Uterus (tissue), 4 donors: Measurements from ENCODE around the gene KCNC3. TPM values are rescaled to one million over a fixed set of nuclear protein-coding genes. Genes with fewer than 3 reads are reported as not detected.
"Not testable (repeated sequence)": the region's sequence is repeated elsewhere in the genome, so short reads cannot be mapped to it uniquely, and the experiment has no call there.

Experiments
- DNase-seq, 2 donors: peaks; one replicate each; pipeline ENCODE4 v3.0.0-alpha.2; 2019 to 2020
- H3K27ac ChIP-seq, 2 donors: fragments of 200-600 bp; sonication (generic); 1 replicate in 1 of 2; 2 replicates in 1 of 2; pipeline ENCODE4 v1.5.1; 2016 to 2018
- H3K27me3 ChIP-seq, 2 donors: fragments of 200-600 bp; sonication (generic); one replicate each; pipeline ENCODE4 v1.5.1; 2018 to 2019; ENCODE audit warnings: control low read depth in 1 of 2
- H3K36me3 ChIP-seq, 2 donors: fragments of 200-600 bp; sonication (generic); one replicate each; pipeline ENCODE4 v1.5.1; 2019; ENCODE audit warnings: control low read depth in 1 of 2
- H3K4me1 ChIP-seq, 2 donors: fragments of 200-600 bp; sonication (generic); one replicate each; pipeline ENCODE4 v1.5.1; 2018 to 2019; ENCODE audit warnings: control low read depth in 1 of 2
- H3K4me3 ChIP-seq, 2 donors: fragments of 200-600 bp; sonication (generic); 1 replicate in 1 of 2; 2 replicates in 1 of 2; pipeline ENCODE4 v1.5.1; 2018 to 2019; ENCODE audit warnings: mild to moderate bottlenecking in 1 of 2
- H3K9me3 ChIP-seq, 2 donors: fragments of 200-600 bp; sonication (generic); one replicate each; pipeline ENCODE4 v1.5.1; 2019; ENCODE audit warnings: control low read depth in 1 of 2
- CTCF ChIP-seq, 4 experiments: fragments of 200-600 bp in 2 of 4; fragments of 450-650 bp in 2 of 4; sonication (generic) in 2 of 4; IDR thresholded peaks; one replicate each; pipeline ENCODE4 v1.5.1; 2016 to 2019; ENCODE audit warnings: antibody characterized with exemption in 4 of 4, mild to moderate bottlenecking in 2 of 4, moderate library complexity in 1 of 4
- POLR2A ChIP-seq, 2 donors: fragments of 450-650 bp; IDR thresholded peaks; one replicate each; pipeline ENCODE4 v1.6.1; 2016; ENCODE audit warnings: antibody characterized with exemption in 2 of 2, mild to moderate bottlenecking in 1 of 2, moderate library complexity in 1 of 2
- intact Hi-C: fragments of 100-400 bp; cut with DNase I; formaldehyde crosslinking; loops from one replicate; pipeline ENCODE4 v1.15.1; 2023; ENCODE audit warnings: low total_unique reads
- total RNA-seq, 4 donors: library from RNA; depleted of rRNA in 3 of 4; stranded (reverse); fragments of >200 nt in 3 of 4; gene quantifications; one replicate each; pipeline versions ENCODE4 v1.1.0 to v1.2.4, GENCODE V29; 2014 to 2023
- donor health status: DM: yes; HTN: yes; CAD: no.

KCNC3 gene
- total RNA-seq, 4 donors from 2014 or later: 0.26 to 2.4 (median 0.85) TPM; not detected in 1

DNA sequence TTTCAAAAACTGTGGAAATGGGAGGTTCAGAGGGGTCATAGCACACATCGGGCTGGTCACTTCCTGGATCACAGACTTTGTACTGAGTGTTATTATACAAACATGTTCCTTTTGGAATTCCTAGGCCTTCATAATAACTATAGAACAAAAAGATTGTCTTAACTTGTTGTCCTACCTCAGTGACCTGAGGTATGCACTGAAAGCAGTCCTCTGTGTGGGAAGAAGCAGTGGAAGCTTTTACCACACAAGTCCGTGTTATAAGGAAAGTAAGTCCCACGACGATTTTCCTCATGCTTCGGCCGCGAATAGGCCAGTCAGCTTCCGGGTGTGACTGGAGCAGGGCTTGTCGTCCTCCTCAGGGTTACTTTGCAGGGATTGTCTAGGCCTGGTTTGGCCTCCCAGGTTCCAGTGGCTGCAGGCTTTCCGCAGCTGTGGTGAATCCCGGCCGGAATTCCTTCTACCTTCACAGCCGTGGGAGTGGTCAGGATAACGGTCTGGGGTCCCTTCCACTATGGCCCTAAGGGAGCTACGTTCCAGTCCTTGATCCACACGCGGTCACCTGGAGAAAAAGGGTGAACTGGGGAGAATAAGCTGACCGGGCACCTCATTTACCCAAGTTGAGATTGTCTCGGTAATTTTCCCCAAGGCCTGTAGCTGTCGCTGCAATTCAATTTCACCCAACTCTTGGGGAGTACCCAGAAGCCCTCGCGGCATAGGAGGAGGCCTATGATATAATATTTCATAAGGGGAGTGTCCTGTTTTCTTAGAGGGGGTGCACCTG is 20.3 kb upstream of the KCNC3 start:
- no peak for TF ChIP-seq CTCF (IDR thresholded peaks at IDR 0.05)
- TF ChIP-seq POLR2A (IDR thresholded peaks at IDR 0.05): no peak
- DNase-seq: no peak
- no peaks in the 10 kb centered on the region for H3K36me3 ChIP-seq
- no peaks in the 10 kb centered on the region for H3K27me3 ChIP-seq
- H3K27ac ChIP-seq: no peak overlapping the region
- H3K9me3 ChIP-seq: no peaks in the 10 kb centered on the region
- intact Hi-C loops: loop anchor here (10.0 kb wide), 1 partner anchor 425 kb away; the partner anchor contains the start of gene GPR32
- H3K4me1 ChIP-seq: no peaks in the 10 kb centered on the region
- no peak overlapping the region for H3K4me3 ChIP-seq

GRCh38 chr19:50347089-50347581 is 18.0 kb upstream of the KCNC3 start:
- DNase-seq, intact Hi-C loops: not testable (repeated sequence)

GRCh38 chr19:50344661-50345318 is 15.6 kb upstream of the KCNC3 start:
- Histone ChIP-seq H3K36me3 (no peaks in the 10 kb centered on the region), H3K9me3 (no peaks in the 10 kb centered on the region), H3K27me3 (no peaks in the 10 kb centered on the region), H3K4me3 (no peak overlapping the region), H3K4me1 (no peaks in the 10 kb centered on the region), H3K27ac (no peak overlapping the region)
- DNase-seq: no peak
- TF ChIP-seq CTCF (IDR thresholded peaks at IDR 0.05) (no peak), POLR2A (IDR thresholded peaks at IDR 0.05) (no peak)
- intact Hi-C loops: no loop called here

More at GRCh38 chr19:50347089-50347581, 18.0 kb upstream of the KCNC3 start:
- H3K36me3 ChIP-seq, H3K27ac ChIP-seq, H3K4me1 ChIP-seq, H3K27me3 ChIP-seq, H3K4me3 ChIP-seq, H3K9me3 ChIP-seq: not testable (repeated sequence)

GRCh38 chr19:50341091-50341564 is 12.0 kb upstream of the KCNC3 start:
- TF ChIP-seq CTCF (IDR thresholded peaks at IDR 0.05) (no peak), POLR2A (IDR thresholded peaks at IDR 0.05) (no peak)
- H3K27me3 ChIP-seq: no peaks in the 10 kb centered on the region
- no peak overlapping the region for H3K27ac ChIP-seq
- H3K4me3 ChIP-seq: no peak overlapping the region
- intact Hi-C loops: no loop called here
- no peak for DNase-seq
- H3K4me1 ChIP-seq: no peaks in the 10 kb centered on the region
- no peaks in the 10 kb centered on the region for H3K9me3 ChIP-seq
- H3K36me3 ChIP-seq: no peaks in the 10 kb centered on the region

DNA sequence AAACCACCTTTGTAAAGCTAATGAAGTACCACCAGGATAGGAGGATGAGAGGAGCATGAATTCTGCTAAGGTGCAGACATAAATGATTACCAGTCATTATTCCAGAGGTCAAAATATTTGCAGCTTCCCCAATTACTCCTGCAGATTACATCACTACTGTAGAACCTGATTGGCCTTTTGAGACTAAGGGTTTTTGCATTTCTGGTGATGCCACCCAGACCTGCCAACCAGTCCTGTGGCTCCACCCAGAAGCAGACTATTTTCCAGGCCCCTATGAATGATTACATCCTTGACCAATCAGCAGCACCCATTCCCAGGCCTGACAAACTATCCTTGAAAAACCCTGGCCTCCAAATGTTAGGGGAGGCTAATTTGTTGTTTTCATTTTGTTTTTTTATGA is 11.2 kb upstream of the KCNC3 start:
- no peaks in the 10 kb centered on the region for H3K27me3 ChIP-seq
- H3K9me3 ChIP-seq: no peaks in the 10 kb centered on the region
- DNase-seq: no peak
- H3K4me3 ChIP-seq: no peak overlapping the region
- no peaks in the 10 kb centered on the region for H3K4me1 ChIP-seq
- no peaks in the 10 kb centered on the region for H3K36me3 ChIP-seq
- no peak overlapping the region for H3K27ac ChIP-seq
- TF ChIP-seq CTCF (IDR thresholded peaks at IDR 0.05): no peak
- TF ChIP-seq POLR2A (IDR thresholded peaks at IDR 0.05): no peak
- intact Hi-C loops: no loop called here

- H3K4me3 ChIP-seq, intact Hi-C loops, DNase-seq: not testable (repeated sequence)
Measured at GRCh38 chr19:50337031-50337430, 7.9 kb upstream of the KCNC3 start.

More at GRCh38 chr19:50337031-50337430, 7.9 kb upstream of the KCNC3 start:
- not testable (repeated sequence) for H3K27ac ChIP-seq, H3K9me3 ChIP-seq, H3K36me3 ChIP-seq, H3K4me1 ChIP-seq
- H3K27me3 ChIP-seq: peaks cover 14% of the 10 kb centered on the region in 2 donors
